CD4-positive, CD25-positive, alpha-beta regulatory T cell (primary cell): ENCODE data around the gene KIZ. TPM values are rescaled to one million over a fixed set of nuclear protein-coding genes. Genes with fewer than 3 reads are reported as not detected.

Experiments used
- ATAC-seq, 2 donors: fragments of 150-1000 bp; cut with Tn5 transposase; one replicate each; pipeline ENCODE4 v1.10.0; 2021; ENCODE audit warnings: low read depth in 2 of 2, moderate number of reproducible peaks in 2 of 2, moderate library complexity in 1 of 2
- DNase-seq, 3 donors: peaks; one replicate each; pipeline versions ENCODE4 v3.0.0 to v3.0.0-alpha.2; 2012 to 2022; ENCODE audit warnings: mixed read lengths in 1 of 3
- H3K27ac ChIP-seq: one replicate; pipeline ENCODE4 v1.7.0; 2013; ENCODE audit warnings: mild to moderate bottlenecking, low read length; ENCODE audit not compliant: insufficient read depth, poor library complexity, severe bottlenecking
- H3K27me3 ChIP-seq: one replicate; pipeline ENCODE4 v1.7.0; 2013; ENCODE audit warnings: low read length; ENCODE audit not compliant: control insufficient read depth, insufficient read depth
- H3K36me3 ChIP-seq: one replicate; pipeline ENCODE4 v1.7.0; 2013; ENCODE audit warnings: mild to moderate bottlenecking, low read length, moderate library complexity; ENCODE audit not compliant: control insufficient read depth, insufficient read depth
- H3K4me1 ChIP-seq: 2 replicates; pipeline ENCODE4 v1.7.0; 2013; ENCODE audit warnings: mild to moderate bottlenecking, low read length; ENCODE audit not compliant: insufficient read depth, control insufficient read depth, poor library complexity, severe bottlenecking
- H3K4me3 ChIP-seq: one replicate; pipeline ENCODE4 v1.7.0; 2013; ENCODE audit warnings: low read depth, mild to moderate bottlenecking, low read length, moderate library complexity
- H3K9me3 ChIP-seq, 2 experiments: 1 replicate in 1 of 2; 2 replicates in 1 of 2; pipeline ENCODE4 v1.7.0; 2013; ENCODE audit warnings: low read length in 2 of 2, mild to moderate bottlenecking in 1 of 2, moderate library complexity in 1 of 2; ENCODE audit not compliant: control insufficient read depth in 2 of 2
- H3K27ac Mint-ChIP-seq, 3 donors: one replicate each; pipeline ENCODE4 v1.8.0; 2020 to 2022; ENCODE audit warnings: mild to moderate bottlenecking in 3 of 3, mixed read lengths in 3 of 3, moderate library complexity in 2 of 3
- H3K27me3 Mint-ChIP-seq: one replicate; pipeline ENCODE4 v1.8.0; 2022; ENCODE audit warnings: mild to moderate bottlenecking, mixed read lengths
- H3K36me3 Mint-ChIP-seq: one replicate; pipeline ENCODE4 v1.8.0; 2020; ENCODE audit warnings: mixed read lengths
- H3K4me1 Mint-ChIP-seq, 4 donors: one replicate each; pipeline ENCODE4 v1.8.0; 2020 to 2022; ENCODE audit warnings: mixed read lengths in 4 of 4, mild to moderate bottlenecking in 1 of 4
- H3K4me3 Mint-ChIP-seq, 4 donors: one replicate each; pipeline ENCODE4 v1.8.0; 2020 to 2022; ENCODE audit warnings: mild to moderate bottlenecking in 4 of 4, mixed read lengths in 4 of 4, moderate library complexity in 3 of 4
- H3K9me3 Mint-ChIP-seq, 7 donors: one replicate each; pipeline ENCODE4 v1.8.0; 2020 to 2022; ENCODE audit warnings: mixed read lengths in 7 of 7, mild to moderate bottlenecking in 3 of 7, moderate library complexity in 2 of 7
- polyA plus RNA-seq, 4 donors: library from polyadenylated mRNA; unstranded; fragments of 300-500 nt; fragmentation: Illumina TruSeq; gene quantifications; one replicate each; pipeline ENCODE4 v1.2.3, GENCODE V29; 2021
- total RNA-seq: library from RNA; stranded (reverse); gene quantifications from one replicate; pipeline ENCODE4 v1.2.3, GENCODE V29; 2022

The KIZ gene
- total and polyA plus RNA-seq, 5 donors from 2014 or later: 16.8 to 32.8 (median 21.0) TPM

- H3K36me3 Mint-ChIP-seq: peaks cover 27% of the 10 kb centered on the region
- H3K4me1 ChIP-seq: peaks cover 4% of the 10 kb centered on the region
- no peak for ATAC-seq
Measured at GRCh38 chr20:21234806-21235483, 109.1 kb downstream of the KIZ start.

GRCh38 chr20:21235484-21236445 is 109.9 kb downstream of the KIZ start:
- Mint-ChIP-seq H3K9me3 (no peaks in the 10 kb centered on the region), H3K27ac (no peak overlapping the region), H3K4me1 (peaks cover 0 to 13% (median 5%) of the 10 kb centered on the region in 4 donors), H3K36me3 (peaks cover 27% of the 10 kb centered on the region), H3K27me3 (no peaks in the 10 kb centered on the region), H3K4me3 (peak overlapping the region in 1 of 4 donors; percentile 10)
- Histone ChIP-seq H3K27me3 (no peaks in the 10 kb centered on the region), H3K27ac (no peak overlapping the region), H3K9me3 (no peaks in the 10 kb centered on the region), H3K4me1 (peaks cover 4% of the 10 kb centered on the region), H3K4me3 (no peak overlapping the region), H3K36me3 (peaks cover 24% of the 10 kb centered on the region)
- DNase-seq: peak; percentile 48 to 77 (median 67)
- peak; percentile 58 to 76 for ATAC-seq

More at GRCh38 chr20:21234806-21235483, 109.1 kb downstream of the KIZ start:
- no peaks in the 10 kb centered on the region for H3K9me3 Mint-ChIP-seq
- no peak overlapping the region for H3K27ac Mint-ChIP-seq
- no peak for DNase-seq
- no peak overlapping the region for H3K27ac ChIP-seq
- peaks cover 30% of the 10 kb centered on the region for H3K36me3 ChIP-seq
- no peaks in the 10 kb centered on the region for H3K27me3 Mint-ChIP-seq
- no peaks in the 10 kb centered on the region for H3K9me3 ChIP-seq
- peaks cover 0 to 13% (median 5%) of the 10 kb centered on the region in 4 donors for H3K4me1 Mint-ChIP-seq
- H3K27me3 ChIP-seq: no peaks in the 10 kb centered on the region
- no peak overlapping the region for H3K4me3 ChIP-seq
- H3K4me3 Mint-ChIP-seq: no peak overlapping the region

GRCh38 chr20:21237956-21238799 is 112.3 kb downstream of the KIZ start:
- no peak for DNase-seq
- no peak overlapping the region for H3K4me3 Mint-ChIP-seq
- peaks cover 0 to 13% (median 5%) of the 10 kb centered on the region in 4 donors for H3K4me1 Mint-ChIP-seq
- peaks cover 36% of the 10 kb centered on the region for H3K36me3 Mint-ChIP-seq
- H3K4me1 ChIP-seq: peaks cover 4% of the 10 kb centered on the region
- no peak overlapping the region for H3K4me3 ChIP-seq
- no peak overlapping the region for H3K27ac Mint-ChIP-seq
- no peaks in the 10 kb centered on the region for H3K27me3 ChIP-seq
- ATAC-seq: no peak
- no peaks in the 10 kb centered on the region for H3K9me3 Mint-ChIP-seq
- H3K36me3 ChIP-seq: peaks cover 8% of the 10 kb centered on the region
- H3K9me3 ChIP-seq: no peaks in the 10 kb centered on the region
- H3K27me3 Mint-ChIP-seq: no peaks in the 10 kb centered on the region
- no peak overlapping the region for H3K27ac ChIP-seq

DNA sequence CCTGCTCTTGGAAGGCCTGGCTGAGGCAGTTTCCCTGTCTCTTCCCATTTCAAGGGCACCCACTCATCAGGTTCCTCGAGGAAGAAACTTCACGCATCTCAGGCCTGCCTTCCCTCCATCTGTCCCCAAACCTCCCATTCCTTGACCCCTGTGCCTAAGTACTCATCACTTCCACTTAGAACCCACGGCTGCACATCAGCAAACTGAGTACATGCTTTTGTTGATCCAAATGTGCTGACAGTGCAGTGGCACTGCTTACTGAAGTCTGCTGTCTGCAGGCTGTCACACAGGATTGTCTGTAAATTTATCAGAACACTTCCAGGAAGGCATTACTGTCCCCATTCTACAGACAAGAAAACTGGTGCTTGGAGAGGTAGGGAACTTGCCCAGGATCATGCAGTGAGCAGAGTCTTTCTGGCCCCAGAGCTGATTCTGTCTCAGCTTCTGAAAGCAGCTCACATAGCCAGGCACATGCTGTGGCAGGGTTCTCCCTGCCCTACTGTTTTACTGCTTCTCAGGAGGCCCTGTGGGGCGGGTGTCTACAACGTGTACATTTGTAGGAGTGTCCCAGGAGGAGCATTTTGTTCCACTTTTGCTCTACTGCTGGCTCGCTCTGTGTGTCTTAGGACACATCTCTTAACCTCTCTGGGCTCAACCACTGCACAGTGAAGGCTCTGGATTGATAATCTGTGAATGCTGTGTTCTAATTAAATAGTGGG is 113.1 kb downstream of the KIZ start:
- H3K4me1 Mint-ChIP-seq: peaks cover 0 to 13% (median 5%) of the 10 kb centered on the region in 4 donors
- H3K27ac Mint-ChIP-seq: no peak overlapping the region
- H3K9me3 Mint-ChIP-seq: no peaks in the 10 kb centered on the region
- Histone ChIP-seq H3K4me1 (peaks cover 4% of the 10 kb centered on the region), H3K27me3 (no peaks in the 10 kb centered on the region), H3K27ac (no peak overlapping the region), H3K9me3 (no peaks in the 10 kb centered on the region), H3K4me3 (no peak overlapping the region), H3K36me3 (peaks cover 12% of the 10 kb centered on the region)
- H3K27me3 Mint-ChIP-seq: no peaks in the 10 kb centered on the region
- H3K4me3 Mint-ChIP-seq: peak overlapping the region in 1 of 4 donors; percentile 53
- DNase-seq (no peak), ATAC-seq (no peak)
- H3K36me3 Mint-ChIP-seq: peaks cover 42% of the 10 kb centered on the region

DNA sequence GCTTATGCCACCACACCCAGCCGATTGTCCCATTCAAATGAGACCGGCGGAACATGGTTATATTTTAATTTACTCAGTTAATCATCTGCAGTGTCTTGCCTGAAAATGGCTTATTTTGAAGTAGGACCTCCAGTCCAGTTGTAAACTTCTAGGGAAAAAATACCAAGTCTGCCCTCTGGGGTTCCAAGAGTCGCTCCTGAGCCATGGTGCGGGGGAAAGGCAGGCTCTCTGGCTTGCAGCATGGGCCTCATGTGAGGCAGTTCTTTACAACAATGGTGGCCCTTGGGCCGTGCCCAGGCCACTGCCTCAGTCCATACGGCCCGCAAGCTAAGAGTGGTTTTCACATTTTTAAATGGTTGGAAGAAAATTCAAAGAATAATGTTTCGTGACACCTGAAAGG is 114.5 kb downstream of the KIZ start:
- ATAC-seq: no peak
- peaks cover 53% of the 10 kb centered on the region for H3K36me3 Mint-ChIP-seq

DNA sequence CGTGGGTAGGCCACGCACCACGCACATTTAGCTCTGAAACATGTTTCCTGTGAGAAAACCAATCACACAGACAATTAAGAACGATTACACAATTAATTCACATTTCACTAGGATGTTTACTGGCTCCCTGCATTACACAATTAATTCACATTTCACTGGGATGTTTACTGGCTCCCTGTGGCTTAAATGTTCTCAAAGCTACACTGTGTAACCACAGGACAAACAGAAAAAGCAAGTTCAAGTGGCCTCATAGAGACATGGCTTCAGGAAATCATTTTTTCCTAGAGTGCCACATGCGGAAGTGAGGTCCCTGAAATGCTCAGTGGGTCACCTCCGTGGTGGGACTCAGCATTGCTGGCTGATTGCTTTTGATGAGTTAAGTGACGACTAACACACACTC is 115.5 kb downstream of the KIZ start:
- Mint-ChIP-seq H3K27ac (no peak overlapping the region), H3K27me3 (no peaks in the 10 kb centered on the region), H3K9me3 (no peaks in the 10 kb centered on the region), H3K36me3 (peaks cover 52% of the 10 kb centered on the region), H3K4me1 (peaks cover 0 to 2% (median 0%) of the 10 kb centered on the region in 4 donors), H3K4me3 (no peak overlapping the region)
- Histone ChIP-seq H3K9me3 (no peaks in the 10 kb centered on the region), H3K27me3 (no peaks in the 10 kb centered on the region), H3K27ac (no peak overlapping the region), H3K36me3 (peaks cover 8% of the 10 kb centered on the region), H3K4me3 (no peak overlapping the region), H3K4me1 (no peaks in the 10 kb centered on the region)
- ATAC-seq (no peak), DNase-seq (no peak)

More for the DNA sequence above, 114.5 kb downstream of the KIZ start:
- H3K27me3 ChIP-seq: no peaks in the 10 kb centered on the region
- no peak overlapping the region for H3K4me3 ChIP-seq
- H3K36me3 ChIP-seq: peaks cover 8% of the 10 kb centered on the region
- Mint-ChIP-seq H3K4me1 (peaks cover 0 to 6% (median 5%) of the 10 kb centered on the region in 4 donors), H3K9me3 (no peaks in the 10 kb centered on the region), H3K27ac (no peak overlapping the region), H3K4me3 (no peak overlapping the region), H3K27me3 (no peaks in the 10 kb centered on the region)
- H3K9me3 ChIP-seq: no peaks in the 10 kb centered on the region
- DNase-seq: no peak
- H3K4me1 ChIP-seq: peaks cover 4% of the 10 kb centered on the region
- H3K27ac ChIP-seq: no peak overlapping the region

DNA sequence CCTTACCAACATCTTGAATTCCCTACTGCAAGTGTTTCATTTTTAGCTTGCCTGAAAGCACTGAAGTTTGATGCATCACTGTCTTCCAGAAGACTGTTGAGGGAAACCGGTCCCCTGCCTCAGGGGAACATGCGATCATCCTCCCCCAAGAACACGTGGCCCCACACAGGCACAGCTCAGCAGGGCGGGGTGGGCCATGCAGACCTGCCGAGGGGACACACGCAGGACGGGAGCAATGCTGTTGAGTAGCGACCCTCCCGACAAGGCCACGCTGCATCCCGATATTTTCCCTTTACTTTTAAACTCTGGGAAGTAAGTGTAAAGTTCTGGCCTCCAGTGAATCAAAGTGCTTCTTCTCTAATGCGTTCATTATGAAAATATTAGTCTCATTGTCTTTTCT is 117.9 kb downstream of the KIZ start:
- H3K4me3 Mint-ChIP-seq: no peak overlapping the region
- H3K27me3 Mint-ChIP-seq: peaks cover 5% of the 10 kb centered on the region
- H3K36me3 Mint-ChIP-seq: peaks cover 48% of the 10 kb centered on the region
- no peaks in the 10 kb centered on the region for H3K9me3 ChIP-seq
- no peaks in the 10 kb centered on the region for H3K4me1 Mint-ChIP-seq
- no peaks in the 10 kb centered on the region for H3K27me3 ChIP-seq
- H3K9me3 Mint-ChIP-seq: no peaks in the 10 kb centered on the region
- ATAC-seq (no peak), DNase-seq (no peak)
- no peaks in the 10 kb centered on the region for H3K4me1 ChIP-seq
- no peak overlapping the region for H3K4me3 ChIP-seq
- H3K27ac Mint-ChIP-seq: no peak overlapping the region
- no peak overlapping the region for H3K27ac ChIP-seq
- peaks cover 6% of the 10 kb centered on the region for H3K36me3 ChIP-seq
